Activated CD4-positive, alpha-beta T cell treated with anti-CD3 and anti-CD28 coated beads for 4 hours (primary cell): Measurements from ENCODE around the gene U2AF1L4.
"Not testable (repeated sequence)": the region's sequence is repeated elsewhere in the genome, so short reads cannot be mapped to it uniquely, and the experiment has no call there.

Experiments
- DNase-seq, 2 donors: peaks; one replicate each; pipeline ENCODE4 v3.0.0-alpha.2; 2020

The U2AF1L4 gene

GRCh38 chr19:35780717-35781116 lies 35.5 kb upstream of the U2AF1L4 start:
- DNase-seq: no peak

- DNase-seq: no peak
Observed at GRCh38 chr19:35780058-35780457, 34.8 kb upstream of the U2AF1L4 start.

GRCh38 chr19:35779033-35779432 lies 33.8 kb upstream of the U2AF1L4 start:
- no peak for DNase-seq

DNA sequence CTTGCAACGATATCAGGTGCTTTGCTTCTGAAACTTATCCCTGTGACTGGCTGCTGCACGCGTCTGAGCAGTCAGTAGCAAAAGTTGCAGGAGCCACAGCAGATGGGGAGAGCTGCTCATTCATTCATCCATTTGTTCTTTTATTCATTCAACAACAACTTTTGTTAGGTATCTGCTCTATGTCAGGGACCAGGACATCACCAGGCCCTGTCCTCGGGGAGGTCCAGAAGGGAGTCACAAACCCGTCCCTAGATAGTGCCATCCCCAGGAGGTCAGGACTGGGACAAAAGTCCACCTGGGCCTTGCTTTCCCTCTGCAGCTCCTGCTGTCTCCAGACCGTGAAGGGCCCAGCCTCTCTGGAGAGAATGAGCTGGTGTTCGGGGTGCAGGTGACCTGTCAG lies 32.7 kb upstream of the U2AF1L4 start:
- no peak for DNase-seq

DNA sequence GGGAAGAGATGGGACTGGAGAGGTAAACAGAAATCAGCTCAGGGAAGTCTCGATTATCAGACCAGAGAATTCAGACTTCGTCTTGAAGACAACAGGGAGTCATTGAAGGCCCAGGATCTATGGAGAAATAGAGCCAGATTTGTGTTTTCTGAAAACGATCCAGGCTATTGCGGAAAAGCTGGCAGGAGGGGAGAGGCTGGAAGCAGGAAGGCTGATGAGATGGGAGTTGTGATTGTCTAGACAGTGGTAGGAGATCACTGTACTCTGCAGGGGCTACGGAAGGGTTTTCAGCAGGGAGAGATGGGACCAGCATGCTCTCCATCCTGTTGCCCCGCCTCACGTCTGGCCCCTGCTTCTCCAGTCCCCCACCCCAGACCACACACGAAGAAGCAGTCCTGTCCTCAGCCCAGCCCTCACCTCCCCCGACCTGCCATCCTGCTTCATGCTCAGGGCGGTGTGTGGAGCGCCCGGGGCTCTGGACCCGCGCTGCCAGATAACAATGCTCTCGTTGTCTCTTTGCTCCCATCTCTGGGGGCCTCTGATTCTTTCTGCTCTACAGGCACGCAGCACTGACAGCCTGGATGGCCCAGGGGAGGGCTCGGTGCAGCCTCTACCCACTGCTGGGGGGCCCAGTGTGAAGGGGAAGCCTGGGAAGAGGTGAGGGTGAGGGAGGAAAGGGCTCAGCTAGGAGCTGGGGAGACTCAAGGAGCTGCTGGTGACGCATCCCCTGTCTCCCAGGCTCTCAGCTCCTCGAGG lies 32.0 kb upstream of the U2AF1L4 start:
- no peak for DNase-seq

DNA sequence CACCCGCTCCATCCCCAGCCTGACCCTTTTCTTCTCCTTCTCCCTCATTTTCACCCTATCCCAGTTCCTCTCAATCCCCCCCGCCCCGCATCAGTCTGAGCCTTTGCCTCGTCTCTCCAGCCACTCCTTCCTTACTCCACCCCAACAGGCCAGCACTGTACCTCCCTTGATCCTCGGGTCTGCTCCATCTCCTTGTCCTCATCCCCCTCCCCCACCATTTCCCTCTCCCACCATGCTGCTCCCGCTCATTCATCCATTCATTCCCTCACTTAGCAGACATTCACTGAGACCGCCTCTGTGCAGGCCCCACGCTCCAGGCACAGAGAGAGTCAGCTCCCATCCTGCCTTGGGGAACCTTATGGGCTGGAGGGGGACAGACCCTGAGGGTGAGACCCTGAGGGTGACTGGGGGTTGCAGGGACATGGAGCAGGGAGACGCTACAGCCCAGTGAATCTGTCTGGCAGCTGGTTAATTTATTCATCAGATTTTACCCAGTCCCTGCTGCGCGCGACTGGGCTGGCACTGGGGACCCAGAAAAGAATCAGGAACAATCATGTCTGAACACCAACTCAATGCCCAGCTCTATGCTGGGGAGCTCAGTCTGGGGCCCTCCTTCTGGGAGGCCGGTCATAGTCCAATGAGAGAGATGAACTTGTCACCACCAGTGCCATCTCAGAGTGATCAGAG lies 31.0 kb upstream of the U2AF1L4 start:
- DNase-seq: no peak

GRCh38 chr19:35775298-35776101 lies 30.3 kb upstream of the U2AF1L4 start, which contains the start of gene ARHGAP33:
Gene ARHGAP33, plus strand, starts transcription at chr19:35775564. Its CDS starts 95 bp downstream, at chr19:35775659.
- DNase-seq: peak; percentile 99

DNA sequence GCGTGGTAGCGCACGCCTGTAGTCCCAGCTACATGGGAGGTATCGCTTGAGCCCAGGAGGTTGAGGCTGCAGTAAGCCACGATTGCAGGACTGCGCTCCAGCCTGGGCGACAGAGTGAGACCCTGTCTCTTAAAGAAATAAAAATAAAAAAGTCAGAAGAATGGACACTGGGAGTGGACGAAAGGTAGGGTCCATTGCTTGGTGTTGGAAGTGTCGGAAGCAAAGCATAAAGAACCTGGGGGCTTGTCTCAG lies 29.8 kb upstream of the U2AF1L4 start:
- DNase-seq: no peak

GRCh38 chr19:35774274-35775045 lies 29.2 kb upstream of the U2AF1L4 start:
- DNase-seq: no peak

GRCh38 chr19:35773020-35773806 lies 28.0 kb upstream of the U2AF1L4 start:
- no peak for DNase-seq

- not testable (repeated sequence) for DNase-seq
Observed at GRCh38 chr19:35772362-35772761, 27.1 kb upstream of the U2AF1L4 start.

DNA sequence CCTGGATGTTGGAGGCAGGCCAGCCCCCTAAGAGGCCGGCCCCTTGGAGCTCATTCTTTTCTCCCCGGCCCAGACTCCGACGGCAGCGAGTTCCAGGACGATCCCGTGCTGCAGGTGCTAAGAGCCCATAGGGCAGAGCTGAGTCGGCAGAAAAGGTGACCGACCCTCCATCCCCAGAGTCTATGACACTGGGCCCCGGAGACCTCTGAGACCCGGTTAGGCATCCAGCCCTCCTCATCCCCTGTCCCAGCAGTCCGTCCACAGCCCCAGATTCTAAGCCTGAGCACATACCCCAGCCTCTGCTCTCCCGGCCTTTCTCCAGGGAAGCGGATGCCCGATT lies 22.8 kb upstream of the U2AF1L4 start:
- no peak for DNase-seq

- no peak for DNase-seq
Observed at GRCh38 chr19:35767288-35768081, 22.3 kb upstream of the U2AF1L4 start.

GRCh38 chr19:35766571-35767104 lies 21.4 kb upstream of the U2AF1L4 start:
- DNase-seq: no peak

DNA sequence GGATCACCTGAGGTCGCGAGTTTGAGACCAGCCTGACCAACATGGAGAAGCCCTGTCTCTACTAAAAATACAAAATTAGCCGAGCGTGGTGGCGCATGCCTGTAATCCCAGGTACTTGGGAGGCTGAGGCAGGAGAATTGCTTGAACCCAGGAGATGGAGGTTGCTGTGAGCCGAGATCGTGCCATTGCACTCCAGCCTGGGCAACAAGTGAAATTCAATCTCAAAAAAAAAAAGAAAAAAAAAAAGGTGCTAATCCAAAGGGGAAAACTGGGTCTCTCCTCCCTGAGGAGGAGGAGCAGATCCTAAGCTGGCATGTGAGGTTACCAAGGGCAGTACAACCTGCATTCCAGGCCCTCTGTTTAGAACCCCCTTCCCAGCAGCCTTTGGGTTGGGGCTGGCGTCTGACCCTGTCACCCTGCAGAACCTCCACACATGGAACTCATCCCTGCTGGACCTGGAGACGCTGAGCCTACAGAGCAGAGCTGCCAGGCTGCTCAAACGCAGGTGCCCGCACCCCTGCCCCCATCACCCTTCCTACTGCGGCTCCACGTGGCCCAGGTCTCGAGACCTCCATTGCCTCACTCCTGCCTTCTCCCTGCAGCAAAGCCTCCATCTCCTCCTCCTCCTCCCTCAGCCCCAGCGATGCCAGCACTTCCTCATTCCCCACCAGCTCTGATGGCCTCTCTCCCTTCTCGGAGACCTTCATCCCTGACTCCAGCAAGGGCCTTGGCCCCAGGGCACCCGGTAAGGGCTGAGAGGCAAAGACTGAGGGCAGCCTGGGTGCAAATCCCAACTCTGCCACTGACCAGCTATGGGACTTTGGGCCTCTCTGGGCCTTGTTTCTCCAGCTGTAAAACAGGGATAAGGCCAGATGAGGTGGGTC lies 19.5 kb upstream of the U2AF1L4 start:
- no peak for DNase-seq

DNA sequence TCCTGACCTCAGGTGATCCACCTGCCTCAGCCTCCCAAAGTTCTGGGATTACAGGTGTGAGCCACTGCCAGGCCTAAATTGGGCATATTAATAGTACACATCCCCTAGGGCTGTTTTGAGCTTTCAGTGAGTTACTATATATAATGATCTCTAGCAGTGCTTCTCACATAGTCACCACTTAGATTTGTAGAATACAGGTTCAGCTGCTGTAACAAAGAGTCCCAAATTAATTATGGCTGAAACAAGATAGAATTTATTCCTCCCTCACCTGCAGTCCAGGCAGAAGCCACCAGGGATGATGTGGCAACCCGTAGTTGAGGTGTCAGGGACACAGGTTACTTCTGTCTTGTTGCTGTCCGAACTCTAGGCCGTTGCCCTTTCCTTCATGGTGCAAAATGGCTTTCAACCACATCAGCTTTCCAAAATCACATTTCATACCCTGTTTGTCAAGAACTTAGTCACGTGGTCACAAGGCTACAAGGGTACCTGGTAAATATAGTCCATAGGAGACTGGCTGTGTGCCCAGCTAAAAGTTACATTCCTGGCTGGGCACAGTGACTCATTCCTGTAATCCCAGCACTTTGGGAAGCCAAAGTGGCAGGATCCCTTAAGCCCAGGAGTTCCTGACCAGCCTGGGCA lies 15.6 kb upstream of the U2AF1L4 start:
- no peak for DNase-seq

DNA sequence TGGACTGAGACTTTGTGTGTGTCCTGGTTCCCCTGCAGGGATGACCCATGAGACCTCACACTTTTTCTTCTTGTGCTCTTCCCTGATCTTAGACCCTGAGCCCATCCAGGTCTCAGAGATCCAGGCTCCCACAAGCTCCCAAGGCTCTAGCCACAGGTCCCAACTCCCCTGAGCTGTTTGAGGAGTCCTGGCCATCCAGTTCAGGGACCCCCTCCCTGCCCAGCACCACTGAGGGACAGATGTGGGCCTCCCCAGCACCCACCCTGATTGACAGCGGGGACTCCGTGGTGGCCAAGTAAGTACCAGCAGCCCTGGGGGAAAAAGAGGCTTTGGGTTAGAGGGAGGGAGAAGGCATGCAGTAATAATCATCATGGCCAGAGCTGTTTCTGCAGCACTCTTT lies 14.5 kb upstream of the U2AF1L4 start:
- no peak for DNase-seq

GRCh38 chr19:35757749-35758608 lies 12.8 kb upstream of the U2AF1L4 start, which contains the start of gene PROSER3:
Gene PROSER3, plus strand, starts transcription at chr19:35758176. Its CDS starts 40 bp downstream, at chr19:35758216.
- DNase-seq: peak; percentile 96 to 97
